Dermis microvascular lymphatic vessel endothelial cell (primary cell): ENCODE measurements around the gene RNF5. TPM values are rescaled to one million over a fixed set of nuclear protein-coding genes. Genes with fewer than 3 reads are reported as not detected.
"Not testable (repeated sequence)": the region's sequence is repeated elsewhere in the genome, so short reads cannot be mapped to it uniquely, and the experiment has no call there.

Experiments
- DNase-seq, 2 donors: peaks; one replicate each; pipeline versions ENCODE4 v3.0.0 to v3.0.0-alpha.2; 2010; ENCODE audit warnings: low read depth in 2 of 2
- total RNA-seq: library from RNA; depleted of rRNA; stranded (reverse); fragments of >200 nt; gene quantifications from 2 replicates; pipeline ENCODE4 v1.2.1, GENCODE V29; 2014

RNF5 gene
- total RNA-seq, 1 donor from 2014 or later, result 44.4 TPM

GRCh38 chr6:32175322-32175710 is 2.9 kb upstream of the RNF5 start:
- DNase-seq, result no peak

GRCh38 chr6:32175711-32176475 is 2.3 kb upstream of the RNF5 start, which contains the start of gene AGPAT1:
Gene AGPAT1, minus strand, starts transcription at chr6:32176084. Its CDS starts 4,588 bp downstream, at chr6:32171496.
- DNase-seq, result peak; percentile 93 to 98

DNA sequence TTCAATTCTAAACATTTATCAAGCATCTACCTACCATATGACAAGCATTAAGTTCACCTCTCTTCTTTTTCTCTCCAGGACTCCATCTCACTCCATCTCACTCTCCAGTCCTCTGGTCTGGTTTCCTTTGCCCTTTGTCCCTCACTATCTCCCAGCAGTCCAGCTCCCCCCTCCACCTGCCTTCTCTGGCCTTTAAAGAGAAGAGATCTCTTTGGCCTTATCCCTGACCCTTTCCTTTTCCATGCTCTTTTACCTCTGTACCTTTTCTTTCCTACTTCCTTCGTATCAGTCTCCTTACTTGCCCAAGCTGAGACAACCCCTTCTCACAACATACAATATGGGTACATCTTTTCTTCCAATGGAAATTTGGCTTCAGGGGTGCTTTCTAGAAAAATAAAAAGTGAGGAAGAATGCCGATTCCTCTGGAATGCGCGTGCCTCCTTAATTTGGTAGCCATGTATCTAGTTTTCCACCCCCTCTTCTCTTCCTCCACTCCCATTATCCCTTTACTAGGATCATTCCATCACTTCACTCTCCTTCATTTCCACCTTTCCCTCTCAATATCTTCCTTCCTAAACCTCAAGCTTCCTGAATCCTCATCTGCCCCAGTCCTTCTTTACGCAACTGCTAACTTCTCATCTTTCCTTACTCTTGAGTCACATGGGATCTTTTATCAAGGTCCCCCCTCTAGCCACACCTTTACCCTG is 1.6 kb upstream of the RNF5 start:
- no peak for DNase-seq

GRCh38 chr6:32177183-32177787 is 920 bp upstream of the RNF5 start:
- DNase-seq, result peak in 1 of 2 donors; percentile 78

DNA sequence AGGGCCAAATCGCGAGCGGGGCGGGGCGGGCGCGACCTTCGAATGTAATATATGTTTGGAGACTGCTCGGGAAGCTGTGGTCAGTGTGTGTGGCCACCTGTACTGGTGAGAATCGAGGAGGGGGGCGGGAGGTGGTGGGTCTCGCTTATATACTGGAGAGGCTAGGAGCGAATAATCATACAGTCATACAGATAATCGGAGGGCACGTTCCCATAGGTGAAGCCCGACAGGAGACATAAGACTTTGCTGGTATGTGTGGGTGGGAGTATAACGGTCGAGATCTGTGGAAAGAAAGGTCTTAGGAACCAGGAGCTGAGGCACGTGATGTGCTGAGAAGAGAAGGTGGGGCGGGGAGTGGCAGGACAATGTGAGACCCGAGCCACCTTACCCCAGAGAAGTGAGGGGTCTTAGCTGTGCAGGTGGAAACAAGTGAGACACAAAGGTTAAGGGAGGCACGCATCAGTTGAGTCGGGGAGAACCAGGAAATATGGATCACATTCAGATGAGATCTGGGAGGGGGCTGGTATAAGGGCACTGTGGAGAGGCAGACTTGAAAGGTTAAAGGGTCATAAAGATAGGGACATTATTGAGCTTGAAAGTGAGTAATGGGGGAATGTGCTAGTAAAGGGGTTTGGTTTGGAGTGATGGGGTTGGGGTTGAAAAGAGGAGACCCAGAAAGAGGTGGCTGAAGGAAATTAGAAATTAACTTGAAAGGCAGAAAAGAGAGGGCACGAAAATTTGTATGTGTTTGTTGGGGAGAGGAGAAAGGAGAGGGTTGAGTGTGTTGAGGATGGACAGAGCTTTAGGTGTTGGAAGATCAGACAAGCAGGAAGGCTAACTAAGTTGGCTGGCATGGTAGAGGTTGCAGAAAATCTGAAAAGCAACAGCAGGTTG is 589 bp downstream of the RNF5 start:
- DNase-seq, result peak in 1 of 2 donors; percentile 49

DNA sequence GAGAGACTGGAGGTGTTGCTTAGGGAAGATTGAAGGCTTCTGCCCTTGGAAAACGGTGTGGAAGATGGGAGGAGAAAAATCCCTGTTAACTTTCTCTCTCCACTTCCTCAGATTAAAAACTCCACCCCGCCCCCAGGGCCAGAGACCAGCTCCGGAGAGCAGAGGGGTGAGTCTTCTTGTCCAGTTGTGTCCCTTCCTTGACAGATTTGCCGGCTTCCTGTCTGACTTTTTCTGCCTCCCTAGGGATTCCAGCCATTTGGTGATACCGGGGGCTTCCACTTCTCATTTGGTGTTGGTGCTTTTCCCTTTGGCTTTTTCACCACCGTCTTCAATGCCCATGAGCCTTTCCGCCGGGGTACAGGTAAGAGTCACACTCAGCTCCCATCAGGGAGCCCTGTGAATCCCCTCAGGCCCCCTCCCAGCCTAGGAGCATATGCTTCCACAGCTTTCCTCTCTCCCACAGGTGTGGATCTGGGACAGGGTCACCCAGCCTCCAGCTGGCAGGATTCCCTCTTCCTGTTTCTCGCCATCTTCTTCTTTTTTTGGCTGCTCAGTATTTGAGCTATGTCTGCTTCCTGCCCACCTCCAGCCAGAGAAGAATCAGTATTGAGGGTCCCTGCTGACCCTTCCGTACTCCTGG is 1.7 kb downstream of the RNF5 start:
- no peak for DNase-seq

DNA sequence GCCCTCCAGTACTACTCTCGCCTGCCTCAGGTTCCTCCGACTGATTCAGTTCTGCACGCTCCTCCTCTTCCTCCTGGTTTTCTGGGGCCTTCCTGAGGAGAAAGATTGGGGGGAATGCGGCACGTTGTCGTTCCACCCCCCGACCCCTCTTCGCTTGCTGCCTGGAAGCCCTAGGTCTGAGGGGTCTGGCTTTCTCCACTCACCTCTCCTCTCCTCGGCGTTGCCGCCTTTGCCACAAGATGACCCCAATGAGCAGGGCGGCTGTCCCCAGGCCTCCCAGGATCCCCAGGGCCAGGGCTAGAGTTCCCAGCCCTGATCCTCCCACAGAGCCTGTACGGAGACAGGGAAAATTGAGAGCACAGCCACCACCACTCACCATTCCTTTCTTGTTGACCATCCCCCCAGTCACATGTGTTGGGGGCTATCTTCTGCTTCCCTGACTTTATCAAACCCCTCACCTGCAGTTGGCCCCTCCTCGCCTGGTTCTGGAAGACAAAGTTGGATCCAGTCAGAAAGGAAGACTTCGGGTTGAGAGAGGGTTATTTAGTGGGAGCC is 3.0 kb downstream of the RNF5 start:
- DNase-seq, result no peak

DNA sequence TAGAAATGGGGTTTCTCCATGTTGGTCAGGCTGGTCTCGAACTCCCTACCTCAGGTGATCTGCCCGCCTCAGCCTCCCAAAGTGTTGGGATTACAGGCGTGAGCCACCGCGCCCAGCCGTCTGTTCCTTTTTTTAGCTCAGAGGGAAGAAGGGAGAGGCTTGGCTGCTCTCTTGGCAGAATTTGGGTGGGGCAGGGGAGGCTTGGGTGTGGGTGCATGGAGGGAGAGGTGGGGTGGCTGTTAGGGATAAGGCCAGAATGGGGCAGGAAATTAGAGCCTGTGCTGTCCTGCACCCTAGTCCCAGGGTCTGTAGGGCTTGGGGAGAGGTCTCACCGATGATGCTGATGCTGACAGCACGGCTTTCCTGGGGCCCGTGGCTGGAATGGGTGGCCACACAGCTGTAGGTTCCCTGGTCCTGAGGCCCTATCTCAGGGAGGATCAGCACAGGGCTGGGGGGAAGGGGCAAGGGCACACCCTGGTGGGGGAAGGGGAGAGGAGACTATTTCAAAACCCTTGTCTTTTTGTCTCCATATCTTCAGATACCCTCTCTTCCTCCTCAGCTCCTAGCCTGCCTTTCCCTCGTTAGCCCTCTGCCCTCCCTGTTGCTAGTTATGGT is 3.8 kb downstream of the RNF5 start:
- no peak for DNase-seq

- no peak for DNase-seq
Observed at GRCh38 chr6:32182555-32182981, 4.4 kb downstream of the RNF5 start.

DNA sequence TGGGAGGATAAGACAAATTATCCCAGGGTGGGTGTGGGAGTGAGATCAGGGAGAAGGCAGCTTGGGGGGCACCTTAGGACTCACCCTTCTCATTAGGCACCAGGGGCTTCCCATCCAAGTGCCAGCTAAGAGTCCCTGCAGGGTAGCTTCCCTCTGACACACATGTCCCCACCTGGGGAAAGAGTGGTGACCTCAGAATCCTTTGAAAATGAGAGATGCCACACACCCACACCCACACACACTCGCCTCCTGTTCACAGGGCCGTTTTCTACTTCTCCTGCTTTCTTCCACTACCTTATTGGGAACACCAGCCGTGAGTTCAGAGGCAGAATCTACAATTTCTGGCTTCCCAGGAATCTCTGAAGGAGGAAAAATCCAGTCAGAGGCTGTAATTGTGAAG is 4.8 kb downstream of the RNF5 start:
- DNase-seq, result no peak

- no peak for DNase-seq
Observed at GRCh38 chr6:32183483-32184083, 5.4 kb downstream of the RNF5 start.

DNA sequence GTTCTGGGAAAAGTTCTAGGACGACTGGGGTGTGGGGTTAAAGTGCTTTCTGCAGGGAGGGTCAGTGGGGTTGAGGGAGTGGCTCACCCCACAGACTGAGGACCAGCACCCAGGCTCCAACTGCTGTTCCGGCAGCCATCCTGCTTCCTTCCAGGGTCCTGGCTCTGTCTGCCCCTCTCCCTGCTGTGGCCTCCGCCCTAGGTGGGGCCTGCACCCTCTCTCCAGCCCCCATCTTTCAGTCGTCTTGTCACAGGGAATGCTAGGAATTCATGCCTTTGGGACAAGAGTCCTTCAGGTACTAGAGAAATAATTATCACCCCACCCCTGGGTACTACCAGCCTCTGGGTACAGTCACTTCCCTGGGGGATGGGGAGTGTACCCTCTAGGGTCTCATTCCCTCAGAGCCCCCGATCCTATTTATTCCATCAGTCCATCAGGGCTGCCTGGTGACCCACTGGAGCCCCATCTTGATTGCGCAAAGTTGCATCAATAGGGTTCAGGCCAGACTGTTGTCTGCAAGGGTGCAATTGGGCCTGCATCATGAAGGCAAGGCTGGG is 6.0 kb downstream of the RNF5 start, which contains the start of gene AGER:
TSS of gene AGER (minus strand) at position 170 of the 557 bp plus-strand sequence. CDS start at position 139, 31 bp downstream.
- DNase-seq, result no peak

- DNase-seq, result peak in 1 of 2 donors; percentile 86
Observed at GRCh38 chr6:32185681-32186131, 7.5 kb downstream of the RNF5 start.

- DNase-seq, result not testable (repeated sequence)
Observed at GRCh38 chr6:32186151-32186840, 8.1 kb downstream of the RNF5 start.

- DNase-seq, result peak in 1 of 2 donors; percentile 61
Observed at GRCh38 chr6:32187009-32187709, 9.0 kb downstream of the RNF5 start.

DNA sequence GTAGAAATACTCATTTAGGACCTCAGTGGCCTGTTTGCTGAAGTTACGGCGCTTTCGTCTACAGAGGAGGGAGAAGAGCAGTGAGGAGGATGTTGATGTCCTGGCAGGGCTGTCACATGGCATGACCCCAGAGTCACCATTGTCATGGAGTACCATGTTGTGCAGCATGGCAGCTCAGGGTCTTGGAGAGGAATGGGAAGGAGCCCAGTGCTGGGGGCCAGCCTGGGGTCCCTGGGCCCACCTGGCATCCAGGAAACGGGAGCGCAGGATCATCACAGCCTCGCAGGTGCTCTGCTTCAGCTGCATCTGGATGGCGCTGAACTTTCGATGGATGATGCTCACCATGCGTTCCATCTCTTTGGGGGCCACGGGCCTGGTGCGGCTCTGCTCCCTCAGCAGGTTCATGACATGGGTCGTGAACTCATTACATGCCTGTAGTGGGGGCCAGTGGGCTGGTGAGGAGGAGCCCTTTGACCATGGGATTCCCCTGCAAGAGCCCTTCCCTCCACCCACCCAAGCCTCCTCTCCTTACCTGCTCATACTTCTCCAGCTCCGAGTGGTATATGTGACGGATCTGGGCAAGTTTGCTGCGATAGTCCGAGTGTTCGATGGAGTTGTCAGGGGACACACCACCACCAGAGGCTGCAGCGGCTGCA is 9.6 kb downstream of the RNF5 start:
- not testable (repeated sequence) for DNase-seq

- no peak for DNase-seq
Observed at GRCh38 chr6:32188381-32189068, 10.3 kb downstream of the RNF5 start.
